Neural progenitor cell (in vitro differentiated cells): ENCODE measurements around the gene ARHGDIA. TPM values are rescaled to one million over a fixed set of nuclear protein-coding genes. Genes with fewer than 3 reads are reported as not detected.

Source experiments
- DNase-seq: peaks from one replicate; pipeline ENCODE4 v3.0.0-alpha.2; 2016; ENCODE audit warnings: low spot score
- H2AFZ ChIP-seq: fragments of 200-600 bp; sonication (generic); replicated peaks from 2 replicates; pipeline ENCODE4 v1.6.1; 2016; ENCODE audit warnings: antibody characterized with exemption
- H3F3A ChIP-seq: fragments of 200-600 bp; sonication (generic); 2 replicates; pipeline ENCODE4 v1.6.1; 2016; ENCODE audit warnings: antibody characterized with exemption, low read depth
- H3K27ac ChIP-seq: fragments of 200-600 bp; sonication (generic); 2 replicates; pipeline ENCODE4 v1.5.1; 2016; ENCODE audit warnings: mild to moderate bottlenecking
- H3K27me3 ChIP-seq: fragments of 200-600 bp; sonication (generic); 2 replicates; pipeline ENCODE4 v1.6.1; 2016; ENCODE audit warnings: mild to moderate bottlenecking, moderate library complexity
- H3K36me3 ChIP-seq: fragments of 200-600 bp; sonication (generic); 2 replicates; pipeline ENCODE4 v1.5.1; 2016
- H3K4me1 ChIP-seq: fragments of 200-600 bp; sonication (generic); 2 replicates; pipeline ENCODE4 v1.6.1; 2016; ENCODE audit warnings: mixed run types
- H3K4me2 ChIP-seq: fragments of 200-600 bp; sonication (generic); 2 replicates; pipeline ENCODE4 v1.6.1; 2016
- H3K4me3 ChIP-seq: fragments of 200-600 bp; sonication (generic); 2 replicates; pipeline ENCODE4 v1.5.1; 2016
- H3K79me2 ChIP-seq: fragments of 200-600 bp; sonication (generic); 2 replicates; pipeline ENCODE4 v1.6.1; 2016; ENCODE audit warnings: low read depth
- H3K9ac ChIP-seq: fragments of 200-600 bp; sonication (generic); 2 replicates; pipeline ENCODE4 v1.6.1; 2016
- H3K9me3 ChIP-seq: fragments of 200-600 bp; sonication (generic); 2 replicates; pipeline ENCODE4 v1.5.1; 2016; ENCODE audit warnings: low read depth
- H4K20me1 ChIP-seq: fragments of 200-600 bp; sonication (generic); 2 replicates; pipeline ENCODE4 v1.6.1; 2016; ENCODE audit warnings: low read depth
- H3K27ac Mint-ChIP-seq: 3 replicates; pipeline ENCODE4 v1.8.0; 2021; ENCODE audit warnings: mixed read lengths
- H3K27me3 Mint-ChIP-seq: 2 replicates; pipeline ENCODE4 v1.8.0; 2022; ENCODE audit warnings: low read depth, mild to moderate bottlenecking, inconsistent platforms, moderate library complexity, mixed read lengths; ENCODE audit not compliant: insufficient read depth
- H3K36me3 Mint-ChIP-seq: 3 replicates; pipeline ENCODE4 v1.8.0; 2021; ENCODE audit warnings: mixed read lengths
- H3K4me1 Mint-ChIP-seq: 3 replicates; pipeline ENCODE4 v1.8.0; 2021; ENCODE audit warnings: mixed read lengths
- H3K4me3 Mint-ChIP-seq: 3 replicates; pipeline ENCODE4 v1.8.0; 2021; ENCODE audit warnings: mild to moderate bottlenecking, moderate library complexity, mixed read lengths
- H3K9me3 Mint-ChIP-seq: 3 replicates; pipeline ENCODE4 v1.8.0; 2020; ENCODE audit warnings: mixed read lengths
- EZH2phosphoT487 ChIP-seq: fragments of 200-600 bp; sonication (generic); IDR thresholded peaks from 2 replicates; pipeline ENCODE4 v1.6.1; 2017; ENCODE audit warnings: antibody characterized with exemption
- total RNA-seq: library from RNA; depleted of rRNA; stranded (reverse); fragments of >200 nt; gene quantifications from 2 replicates; pipeline ENCODE4 v1.2.3, GENCODE V29; 2015; ENCODE audit warnings: low replicate concordance

ARHGDIA gene
- total RNA-seq, 1 donor from 2014 or later, result 25.1 TPM

GRCh38 chr17:81817758-81818147, 53.4 kb downstream of the ARHGDIA start:
- H3K27me3 Mint-ChIP-seq, result peaks cover 9% of the 10 kb centered on the region
- H3K9ac ChIP-seq, result no peak overlapping the region
- H3K9me3 Mint-ChIP-seq, result no peaks in the 10 kb centered on the region
- no peak overlapping the region for H3K27ac ChIP-seq
- no peak for DNase-seq
- H3K79me2 ChIP-seq, result no peaks in the 10 kb centered on the region
- no peak for TF ChIP-seq EZH2phosphoT487
- H2AFZ ChIP-seq, result no peak overlapping the region
- no peak overlapping the region for H3K4me2 ChIP-seq
- no peaks in the 10 kb centered on the region for H3K36me3 ChIP-seq
- peaks cover 3% of the 10 kb centered on the region for H3K4me1 Mint-ChIP-seq
- H3K36me3 Mint-ChIP-seq, result peaks cover 2% of the 10 kb centered on the region
- no peaks in the 10 kb centered on the region for H3K27me3 ChIP-seq
- no peak overlapping the region for H3K4me3 ChIP-seq
- peaks cover 6% of the 10 kb centered on the region for H3F3A ChIP-seq
- H3K4me1 ChIP-seq, result no peaks in the 10 kb centered on the region
- H3K27ac Mint-ChIP-seq, result no peak overlapping the region
- H3K9me3 ChIP-seq, result no peaks in the 10 kb centered on the region
- no peak overlapping the region for H3K4me3 Mint-ChIP-seq
- no peaks in the 10 kb centered on the region for H4K20me1 ChIP-seq

Other genes with a start within 250 kb of the ARHGDIA start
- 44.1 and 58.7 TPM in 2 replicates for gene NPLOC4, start 234.2 kb downstream of the ARHGDIA start, total RNA-seq
- 0.93 and 2.2 TPM in 2 replicates for gene TSPAN10, start 234.1 kb downstream of the ARHGDIA start, total RNA-seq
- not detected in 2 replicates for gene PDE6G, start 214.8 kb downstream of the ARHGDIA start, total RNA-seq
- gene OXLD1, start 204.7 kb downstream of the ARHGDIA start, total RNA-seq, result 11.9 and 51.4 TPM in 2 replicates
- 22.4 and 27.8 TPM in 2 replicates for gene CCDC137, start 204.6 kb downstream of the ARHGDIA start, total RNA-seq
- gene ARL16, start 187.5 kb downstream of the ARHGDIA start, total RNA-seq, result 31.2 and 40.3 TPM in 2 replicates
- gene HGS, start 187.3 kb downstream of the ARHGDIA start, total RNA-seq, result 46.2 and 79.3 TPM in 2 replicates
- gene MRPL12, start 168.0 kb downstream of the ARHGDIA start, total RNA-seq, result 13.2 and 30.9 TPM in 2 replicates
- 9.1 and 29.3 TPM in 2 replicates for gene SLC25A10, start 159.1 kb downstream of the ARHGDIA start, total RNA-seq
- gene GCGR, start 67.2 kb downstream of the ARHGDIA start, total RNA-seq, result not detected in 2 replicates
- gene MCRIP1, start 38.0 kb downstream of the ARHGDIA start, total RNA-seq, result 45.6 and 110 TPM in 2 replicates
- 0.12 TPM in 1 of 2 replicates, not detected in the other for gene PPP1R27, start 36.3 kb downstream of the ARHGDIA start, total RNA-seq
- 203 and 344 TPM in 2 replicates for gene P4HB, start 10.8 kb downstream of the ARHGDIA start, total RNA-seq
- gene ALYREF, start 20.2 kb upstream of the ARHGDIA start, total RNA-seq, result 140 and 156 TPM in 2 replicates
- 100 and 220 TPM in 2 replicates for gene ANAPC11, start 20.4 kb upstream of the ARHGDIA start, total RNA-seq
- 2.8 TPM in 1 of 2 replicates, not detected in the other for gene NPB, start 30.9 kb upstream of the ARHGDIA start, total RNA-seq
- 6.8 and 17.0 TPM in 2 replicates for gene PCYT2, start 40.1 kb upstream of the ARHGDIA start, total RNA-seq
- 5.1 and 15.2 TPM in 2 replicates for gene SIRT7, start 46.8 kb upstream of the ARHGDIA start, total RNA-seq
- 8.1 and 12.9 TPM in 2 replicates for gene MAFG, start 56.4 kb upstream of the ARHGDIA start, total RNA-seq
- 32.6 and 72.2 TPM in 2 replicates for gene PYCR1, start 66.0 kb upstream of the ARHGDIA start, total RNA-seq
- 0.11 TPM in 1 of 2 replicates, not detected in the other for gene MYADML2, start 75.9 kb upstream of the ARHGDIA start, total RNA-seq
- 0.25 TPM in 1 of 2 replicates, not detected in the other for gene NOTUM, start 89.8 kb upstream of the ARHGDIA start, total RNA-seq
- 13.1 and 40.9 TPM in 2 replicates for gene ASPSCR1, start 106.3 kb upstream of the ARHGDIA start, total RNA-seq
- gene CENPX, start 151.5 kb upstream of the ARHGDIA start, total RNA-seq, result 53.0 and 85.0 TPM in 2 replicates
- gene LRRC45, start 152.0 kb upstream of the ARHGDIA start, total RNA-seq, result 15.4 and 46.7 TPM in 2 replicates
- gene RAC3, start 160.3 kb upstream of the ARHGDIA start, total RNA-seq, result 31.6 and 81.2 TPM in 2 replicates
- 36.5 and 64.9 TPM in 2 replicates for gene DCXR, start 166.4 kb upstream of the ARHGDIA start, total RNA-seq
- gene RFNG, start 180.5 kb upstream of the ARHGDIA start, total RNA-seq, result 13.6 and 41.0 TPM in 2 replicates
- gene GPS1, start 180.6 kb upstream of the ARHGDIA start, total RNA-seq, result 86.6 and 174 TPM in 2 replicates
- 54.5 and 76.6 TPM in 2 replicates for gene DUS1L, start 194.5 kb upstream of the ARHGDIA start, total RNA-seq
- gene FASN, start 226.9 kb upstream of the ARHGDIA start, total RNA-seq, result 77.9 and 266 TPM in 2 replicates